ENCODE results near the gene LFNG. TPM values are rescaled to one million over a fixed set of nuclear protein-coding genes. Genes with fewer than 3 reads are reported as not detected.

LFNG gene
- total and polyA plus RNA-seq, 2 of the 13 experiments (the other 11 are each of a cell fraction or from before 2014, with no cell fraction given): 0.44 to 1.5 TPM

DNA sequence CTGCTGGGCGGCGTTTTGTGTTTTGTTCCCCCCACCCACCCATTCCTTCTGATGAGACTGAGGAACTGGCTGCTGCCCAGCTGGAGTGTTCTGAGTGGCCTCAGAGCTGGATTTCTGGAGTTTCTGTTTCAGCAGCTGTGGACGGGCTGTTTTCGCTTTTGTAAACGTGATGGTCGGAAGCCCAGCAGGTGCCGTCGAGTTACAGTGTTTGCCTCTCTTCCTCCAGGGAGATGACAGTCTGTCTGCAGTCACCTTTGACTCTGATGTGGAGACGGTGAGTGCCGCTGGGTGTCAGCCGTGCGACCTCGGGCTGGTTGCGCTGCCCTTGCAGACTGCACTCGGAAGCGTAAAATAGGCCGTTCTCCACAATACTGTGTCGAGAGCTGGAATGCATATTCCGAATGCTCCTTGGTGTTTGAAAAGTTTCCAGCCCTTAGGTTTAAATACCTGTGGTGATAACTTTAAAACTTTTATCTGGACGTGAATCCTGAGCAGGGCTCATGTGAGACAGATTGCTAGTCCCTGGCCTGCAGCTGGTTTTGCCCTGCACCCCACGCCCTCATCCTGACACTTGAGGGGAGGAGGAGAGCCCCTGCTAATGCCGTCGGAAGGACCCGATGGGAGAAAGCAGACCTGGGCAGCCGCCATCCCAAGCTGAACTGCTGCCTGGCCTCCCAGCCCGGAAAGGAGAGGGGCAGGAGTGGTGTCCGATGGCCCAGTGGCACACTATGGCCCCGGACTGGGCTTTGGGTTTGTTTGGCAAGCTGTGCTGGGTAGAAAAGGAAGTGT is 47.5 kb downstream of the LFNG start (continued):
- TF ChIP-seq, protein P1, sequence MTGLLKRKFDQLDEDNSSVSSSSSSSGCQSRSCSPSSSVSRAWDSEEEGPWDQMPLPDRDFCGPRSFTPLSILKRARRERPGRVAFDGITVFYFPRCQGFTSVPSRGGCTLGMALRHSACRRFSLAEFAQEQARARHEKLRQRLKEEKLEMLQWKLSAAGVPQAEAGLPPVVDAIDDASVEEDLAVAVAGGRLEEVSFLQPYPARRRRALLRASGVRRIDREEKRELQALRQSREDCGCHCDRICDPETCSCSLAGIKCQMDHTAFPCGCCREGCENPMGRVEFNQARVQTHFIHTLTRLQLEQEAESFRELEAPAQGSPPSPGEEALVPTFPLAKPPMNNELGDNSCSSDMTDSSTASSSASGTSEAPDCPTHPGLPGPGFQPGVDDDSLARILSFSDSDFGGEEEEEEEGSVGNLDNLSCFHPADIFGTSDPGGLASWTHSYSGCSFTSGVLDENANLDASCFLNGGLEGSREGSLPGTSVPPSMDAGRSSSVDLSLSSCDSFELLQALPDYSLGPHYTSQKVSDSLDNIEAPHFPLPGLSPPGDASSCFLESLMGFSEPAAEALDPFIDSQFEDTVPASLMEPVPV (CRISPR knock-in tag; IDR thresholded peaks at IDR 0.05): peak; percentile 11; the same call in 1 of the 2 replicates
- TF ChIP-seq, protein P2, sequence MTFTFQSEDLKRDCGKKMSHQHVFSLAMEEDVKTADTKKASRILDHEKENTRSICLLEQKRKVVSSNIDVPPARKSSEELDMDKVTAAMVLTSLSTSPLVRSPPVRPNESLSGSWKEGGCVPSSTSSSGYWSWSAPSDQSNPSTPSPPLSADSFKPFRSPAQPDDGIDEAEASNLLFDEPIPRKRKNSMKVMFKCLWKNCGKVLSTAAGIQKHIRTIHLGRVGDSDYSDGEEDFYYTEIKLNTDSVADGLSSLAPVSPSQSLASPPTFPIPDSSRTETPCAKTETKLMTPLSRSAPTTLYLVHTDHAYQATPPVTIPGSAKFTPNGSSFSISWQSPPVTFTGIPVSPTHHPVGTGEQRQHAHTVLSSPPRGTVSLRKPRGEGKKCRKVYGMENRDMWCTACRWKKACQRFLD (CRISPR knock-in tag; IDR thresholded peaks at IDR 0.05; ENCODE audit: borderline replicate concordance): 0 out of 2 replicates have a peak, but pooled peaks have one; percentile 34
- no peak for TF ChIP-seq NR2F2 (IDR thresholded peaks at IDR 0.05; ENCODE audit: borderline replicate concordance, low read depth)
- TF ChIP-seq, protein P3, sequence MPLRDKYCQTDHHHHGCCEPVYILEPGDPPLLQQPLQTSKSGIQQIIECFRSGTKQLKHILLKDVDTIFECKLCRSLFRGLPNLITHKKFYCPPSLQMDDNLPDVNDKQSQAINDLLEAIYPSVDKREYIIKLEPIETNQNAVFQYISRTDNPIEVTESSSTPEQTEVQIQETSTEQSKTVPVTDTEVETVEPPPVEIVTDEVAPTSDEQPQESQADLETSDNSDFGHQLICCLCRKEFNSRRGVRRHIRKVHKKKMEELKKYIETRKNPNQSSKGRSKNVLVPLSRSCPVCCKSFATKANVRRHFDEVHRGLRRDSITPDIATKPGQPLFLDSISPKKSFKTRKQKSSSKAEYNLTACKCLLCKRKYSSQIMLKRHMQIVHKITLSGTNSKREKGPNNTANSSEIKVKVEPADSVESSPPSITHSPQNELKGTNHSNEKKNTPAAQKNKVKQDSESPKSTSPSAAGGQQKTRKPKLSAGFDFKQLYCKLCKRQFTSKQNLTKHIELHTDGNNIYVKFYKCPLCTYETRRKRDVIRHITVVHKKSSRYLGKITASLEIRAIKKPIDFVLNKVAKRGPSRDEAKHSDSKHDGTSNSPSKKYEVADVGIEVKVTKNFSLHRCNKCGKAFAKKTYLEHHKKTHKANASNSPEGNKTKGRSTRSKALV (CRISPR knock-in tag; IDR thresholded peaks at IDR 0.05): peak; percentile 57; the same call in 1 of the 2 replicates
- TF ChIP-seq MLLT10 (CRISPR knock-in tag; IDR thresholded peaks at IDR 0.05): no peak
- no peak for TF ChIP-seq PHF20 (CRISPR knock-in tag; IDR thresholded peaks at IDR 0.05)
- no peak for TF ChIP-seq CBX2 (IDR thresholded peaks at IDR 0.05; ENCODE audit: low read depth, low read length)
- TF ChIP-seq CBX2 (CRISPR knock-in tag; IDR thresholded peaks at IDR 0.05; ENCODE audit: low read depth): no peak
- peak; percentile 36 for TF ChIP-seq HNRNPLL (IDR thresholded peaks at IDR 0.05; ENCODE audit: low read depth, low read length, poor library complexity, severe bottlenecking)
- TF ChIP-seq ATF1 (CRISPR knock-in tag; IDR thresholded peaks at IDR 0.05): no peak
- peak; percentile 46; the same call in 1 of the 2 replicates for TF ChIP-seq ZNF547 (CRISPR knock-in tag; IDR thresholded peaks at IDR 0.05)
- TF ChIP-seq, protein P4, sequence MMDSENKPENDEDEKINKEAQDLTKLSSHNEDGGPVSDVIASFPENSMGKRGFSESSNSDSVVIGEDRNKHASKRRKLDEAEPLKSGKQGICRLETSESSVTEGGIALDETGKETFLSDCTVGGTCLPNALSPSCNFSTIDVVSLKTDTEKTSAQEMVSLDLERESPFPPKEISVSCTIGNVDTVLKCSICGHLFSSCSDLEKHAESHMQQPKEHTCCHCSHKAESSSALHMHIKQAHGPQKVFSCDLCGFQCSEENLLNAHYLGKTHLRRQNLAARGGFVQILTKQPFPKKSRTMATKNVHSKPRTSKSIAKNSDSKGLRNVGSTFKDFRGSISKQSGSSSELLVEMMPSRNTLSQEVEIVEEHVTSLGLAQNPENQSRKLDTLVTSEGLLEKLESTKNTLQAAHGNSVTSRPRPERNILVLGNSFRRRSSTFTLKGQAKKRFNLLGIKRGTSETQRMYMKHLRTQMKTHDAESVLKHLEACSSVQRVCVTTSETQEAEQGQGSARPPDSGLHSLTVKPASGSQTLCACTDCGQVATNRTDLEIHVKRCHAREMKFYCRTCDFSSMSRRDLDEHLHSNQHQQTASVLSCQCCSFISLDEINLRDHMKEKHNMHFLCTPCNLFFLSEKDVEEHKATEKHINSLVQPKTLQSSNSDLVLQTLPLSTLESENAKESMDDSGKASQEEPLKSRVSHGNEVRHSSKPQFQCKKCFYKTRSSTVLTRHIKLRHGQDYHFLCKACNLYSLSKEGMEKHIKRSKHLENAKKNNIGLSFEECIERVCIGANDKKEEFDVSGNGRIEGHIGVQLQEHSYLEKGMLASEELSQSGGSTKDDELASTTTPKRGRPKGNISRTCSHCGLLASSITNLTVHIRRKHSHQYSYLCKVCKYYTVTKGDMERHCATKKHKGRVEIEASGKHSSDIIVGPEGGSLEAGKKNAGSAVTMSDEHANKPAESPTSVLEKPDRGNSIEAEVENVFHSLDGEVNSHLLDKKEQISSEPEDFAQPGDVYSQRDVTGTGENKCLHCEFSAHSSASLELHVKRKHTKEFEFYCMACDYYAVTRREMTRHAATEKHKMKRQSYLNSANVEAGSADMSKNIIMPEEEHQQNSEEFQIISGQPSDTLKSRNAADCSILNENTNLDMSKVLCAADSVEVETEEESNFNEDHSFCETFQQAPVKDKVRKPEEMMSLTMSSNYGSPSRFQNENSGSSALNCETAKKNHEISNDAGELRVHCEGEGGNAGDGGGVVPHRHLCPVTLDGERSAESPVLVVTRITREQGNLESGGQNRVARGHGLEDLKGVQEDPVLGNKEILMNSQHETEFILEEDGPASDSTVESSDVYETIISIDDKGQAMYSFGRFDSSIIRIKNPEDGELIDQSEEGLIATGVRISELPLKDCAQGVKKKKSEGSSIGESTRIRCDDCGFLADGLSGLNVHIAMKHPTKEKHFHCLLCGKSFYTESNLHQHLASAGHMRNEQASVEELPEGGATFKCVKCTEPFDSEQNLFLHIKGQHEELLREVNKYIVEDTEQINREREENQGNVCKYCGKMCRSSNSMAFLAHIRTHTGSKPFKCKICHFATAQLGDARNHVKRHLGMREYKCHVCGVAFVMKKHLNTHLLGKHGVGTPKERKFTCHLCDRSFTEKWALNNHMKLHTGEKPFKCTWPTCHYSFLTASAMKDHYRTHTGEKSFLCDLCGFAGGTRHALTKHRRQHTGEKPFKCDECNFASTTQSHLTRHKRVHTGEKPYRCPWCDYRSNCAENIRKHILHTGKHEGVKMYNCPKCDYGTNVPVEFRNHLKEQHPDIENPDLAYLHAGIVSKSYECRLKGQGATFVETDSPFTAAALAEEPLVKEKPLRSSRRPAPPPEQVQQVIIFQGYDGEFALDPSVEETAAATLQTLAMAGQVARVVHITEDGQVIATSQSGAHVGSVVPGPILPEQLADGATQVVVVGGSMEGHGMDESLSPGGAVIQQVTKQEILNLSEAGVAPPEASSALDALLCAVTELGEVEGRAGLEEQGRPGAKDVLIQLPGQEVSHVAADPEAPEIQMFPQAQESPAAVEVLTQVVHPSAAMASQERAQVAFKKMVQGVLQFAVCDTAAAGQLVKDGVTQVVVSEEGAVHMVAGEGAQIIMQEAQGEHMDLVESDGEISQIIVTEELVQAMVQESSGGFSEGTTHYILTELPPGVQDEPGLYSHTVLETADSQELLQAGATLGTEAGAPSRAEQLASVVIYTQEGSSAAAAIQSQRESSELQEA (CRISPR knock-in tag; IDR thresholded peaks at IDR 0.05; ENCODE audit: not compliant biosample characterization): peak; percentile 82
- TF ChIP-seq ZSCAN25 (CRISPR knock-in tag; IDR thresholded peaks at IDR 0.05): no peak
- TF ChIP-seq, protein P5, sequence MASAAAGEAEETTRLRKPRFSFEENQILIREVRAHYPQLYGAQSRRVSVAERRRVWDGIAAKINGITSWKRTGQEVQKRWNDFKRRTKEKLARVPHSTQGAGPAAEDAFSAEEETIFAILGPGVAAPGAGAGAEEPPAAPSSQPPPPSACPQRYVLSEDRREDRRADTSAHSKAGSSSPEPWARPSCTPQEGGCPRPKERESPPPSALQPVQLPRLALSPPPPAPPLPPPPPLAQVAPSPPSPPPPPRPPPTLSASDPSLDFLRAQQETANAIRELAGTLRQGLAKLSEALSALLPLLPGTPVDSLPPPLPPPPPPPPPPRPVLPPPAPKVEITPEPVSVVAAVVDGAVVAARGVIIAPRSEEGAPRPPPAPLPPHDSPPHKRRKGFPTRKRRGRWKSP (CRISPR knock-in tag; IDR thresholded peaks at IDR 0.05): peak; percentile 79; the same call in 1 of the 2 replicates

Measured in HepG2 (cell line).